ENCODE results near the gene UBE2U.
A peak's percentile ranks its signal among the peaks of the same experiment; 100 is the strongest.

Gene UBE2U, protein sequence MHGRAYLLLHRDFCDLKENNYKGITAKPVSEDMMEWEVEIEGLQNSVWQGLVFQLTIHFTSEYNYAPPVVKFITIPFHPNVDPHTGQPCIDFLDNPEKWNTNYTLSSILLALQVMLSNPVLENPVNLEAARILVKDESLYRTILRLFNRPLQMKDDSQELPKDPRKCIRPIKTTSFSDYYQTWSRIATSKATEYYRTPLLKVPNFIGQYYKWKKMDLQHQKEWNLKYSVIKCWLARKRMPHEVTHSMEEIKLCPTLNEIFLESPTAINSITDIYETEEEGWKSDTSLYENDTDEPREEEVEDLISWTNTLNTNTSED

GRCh38 chr1:64203420-64203819 lies at the start of gene UBE2U:
UBE2U (plus strand) TSS chr1:64203623; CDS start chr1:64204051, 428 bp downstream.
- no peak for DNase-seq

DNA sequence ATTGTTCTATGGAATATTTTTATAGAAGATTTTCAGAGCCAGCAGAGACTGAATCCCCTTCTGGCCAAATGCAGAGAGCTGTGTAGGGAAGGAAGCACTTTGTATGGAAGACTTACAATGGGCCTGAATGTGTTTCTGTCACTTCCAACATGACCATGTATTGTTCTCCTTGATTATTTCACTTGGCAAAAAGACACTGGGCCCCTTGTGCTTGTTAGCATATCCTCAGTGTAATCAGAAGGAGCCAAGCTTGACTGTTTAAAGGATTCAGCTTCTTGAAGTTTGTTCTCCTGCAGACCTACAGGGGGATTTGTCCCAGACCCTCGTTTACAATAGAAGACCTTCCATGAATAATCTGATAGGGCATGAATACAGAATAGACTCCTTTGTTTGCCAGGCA lies 48.1 kb upstream of the UBE2U start:
- DNase-seq = no peak

GRCh38 chr1:64161357-64161941 lies 42.0 kb upstream of the UBE2U start:
- DNase-seq = no peak

- no peak for DNase-seq
These were observed 41.3 kb upstream of the UBE2U start for GRCh38 chr1:64162151-64162550.

DNA sequence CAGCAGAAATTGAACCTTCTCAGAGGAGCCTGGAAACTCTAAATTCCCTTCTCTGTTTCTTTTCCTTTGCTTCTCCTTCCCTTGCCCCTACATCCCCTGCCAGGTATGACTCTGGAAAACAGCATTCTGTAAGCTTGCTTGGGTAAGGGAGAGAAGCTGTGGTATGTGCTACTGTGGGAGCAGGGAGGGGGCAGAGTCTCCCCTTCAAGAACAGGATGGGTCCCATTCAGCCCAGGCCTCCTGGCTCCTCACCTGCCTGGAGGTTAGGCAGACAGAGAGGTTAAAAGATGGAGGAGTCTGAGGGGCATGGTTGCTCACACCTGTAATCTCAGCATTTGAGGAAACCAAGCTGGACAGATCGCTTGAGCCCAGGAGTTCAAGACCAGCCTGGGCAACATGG lies 40.6 kb upstream of the UBE2U start:
- DNase-seq = no peak

DNA sequence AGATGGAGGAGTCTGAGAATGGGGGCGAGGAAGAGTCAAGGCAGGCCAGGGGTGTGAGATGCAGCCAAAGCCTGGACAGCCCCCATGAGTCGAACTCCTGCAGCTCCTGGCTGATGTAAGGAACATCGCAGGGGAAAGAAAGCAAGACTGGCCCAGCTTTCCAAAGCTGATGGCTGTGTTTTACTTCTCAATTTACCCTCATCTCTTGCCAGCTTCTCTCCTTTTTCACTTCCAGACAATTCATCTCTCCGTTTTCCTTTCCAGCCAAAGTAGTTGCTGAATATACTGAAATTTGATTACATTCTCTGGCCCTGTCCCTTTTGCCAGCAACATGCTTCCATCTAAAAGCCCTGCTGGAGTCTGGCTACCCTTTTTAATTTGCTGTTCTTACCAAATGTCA lies 40.0 kb upstream of the UBE2U start:
- no peak for DNase-seq

GRCh38 chr1:64163970-64164369 lies 39.5 kb upstream of the UBE2U start:
- no peak for DNase-seq

DNA sequence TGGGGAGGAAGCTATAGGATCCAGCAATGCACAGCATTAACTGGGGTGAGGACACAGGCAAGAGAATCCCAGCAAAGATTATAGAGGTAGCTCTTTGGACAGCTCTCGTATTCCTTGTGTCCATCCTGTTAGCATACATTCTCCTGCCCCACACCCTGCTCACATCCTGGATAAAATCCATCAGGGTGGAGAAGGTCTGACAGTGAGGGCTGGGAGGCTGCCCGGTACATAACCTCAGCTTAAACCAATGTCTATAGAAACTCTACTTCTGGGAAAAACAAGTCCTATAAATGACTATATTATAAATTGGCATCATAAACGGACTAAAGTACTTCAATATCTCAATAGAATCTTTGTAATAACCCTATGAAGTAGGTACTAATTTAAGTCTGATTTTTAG lies 36.8 kb upstream of the UBE2U start:
- no peak for DNase-seq

DNA sequence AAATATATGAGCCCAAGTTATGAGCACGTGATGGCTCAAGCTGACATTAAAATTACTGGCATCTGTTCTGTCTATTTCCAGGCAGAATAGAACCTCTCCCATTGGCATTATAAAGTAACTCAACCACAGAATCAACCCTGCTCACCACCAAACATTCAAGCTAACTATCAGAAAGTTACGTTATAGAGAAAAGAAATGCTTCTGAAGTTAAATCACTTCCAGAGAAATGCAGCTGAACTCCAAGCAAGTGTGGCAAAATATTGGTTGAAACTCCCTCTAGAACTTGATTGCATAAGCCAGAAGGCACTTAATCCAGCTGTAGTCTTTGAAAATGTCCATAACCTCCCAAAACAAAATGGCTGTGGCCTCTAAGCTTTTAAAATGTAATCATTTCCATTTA lies 36.2 kb upstream of the UBE2U start:
- no peak for DNase-seq

DNA sequence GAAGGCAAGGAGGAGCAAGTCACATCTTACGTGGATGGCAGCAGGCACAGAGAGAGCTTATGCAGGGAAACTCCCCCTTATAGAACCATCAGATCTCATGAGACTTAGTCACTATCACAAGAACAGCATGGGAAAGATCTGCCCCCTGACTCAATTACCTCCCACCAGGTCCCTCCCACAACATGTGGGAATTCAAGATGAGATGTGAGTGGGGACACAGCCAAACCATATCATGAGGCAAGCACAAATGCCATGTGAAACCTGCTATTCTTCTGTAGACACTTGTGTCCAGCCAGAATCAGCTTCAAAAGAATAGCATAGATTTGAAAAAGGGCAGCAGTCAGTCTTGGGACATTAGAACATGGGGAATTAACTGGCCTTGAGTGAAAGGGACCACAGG lies 32.2 kb upstream of the UBE2U start:
- no peak for DNase-seq

DNA sequence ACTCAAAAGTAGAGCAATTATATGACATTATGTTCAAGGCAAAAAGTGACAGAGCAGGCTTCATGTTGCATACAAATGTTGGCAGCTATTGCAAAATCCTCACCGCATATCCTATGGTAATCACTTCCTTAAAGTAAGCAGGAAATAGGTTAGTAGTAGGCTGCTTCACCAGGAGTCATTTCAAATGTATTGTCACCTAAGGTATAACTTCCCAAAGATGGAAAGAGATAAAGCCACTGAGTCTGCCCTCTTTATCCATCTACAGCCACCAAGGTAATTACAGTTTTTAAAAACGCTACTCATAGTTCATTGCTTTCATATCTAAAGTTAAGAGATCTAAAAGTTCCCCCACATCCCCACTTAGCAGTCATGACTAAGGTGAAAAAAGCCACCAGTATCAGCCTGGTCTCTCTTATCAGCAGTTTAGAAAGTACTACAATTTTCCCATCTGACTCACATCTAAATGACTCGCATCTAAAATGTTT lies 31.6 kb upstream of the UBE2U start:
- DNase-seq = no peak

DNA sequence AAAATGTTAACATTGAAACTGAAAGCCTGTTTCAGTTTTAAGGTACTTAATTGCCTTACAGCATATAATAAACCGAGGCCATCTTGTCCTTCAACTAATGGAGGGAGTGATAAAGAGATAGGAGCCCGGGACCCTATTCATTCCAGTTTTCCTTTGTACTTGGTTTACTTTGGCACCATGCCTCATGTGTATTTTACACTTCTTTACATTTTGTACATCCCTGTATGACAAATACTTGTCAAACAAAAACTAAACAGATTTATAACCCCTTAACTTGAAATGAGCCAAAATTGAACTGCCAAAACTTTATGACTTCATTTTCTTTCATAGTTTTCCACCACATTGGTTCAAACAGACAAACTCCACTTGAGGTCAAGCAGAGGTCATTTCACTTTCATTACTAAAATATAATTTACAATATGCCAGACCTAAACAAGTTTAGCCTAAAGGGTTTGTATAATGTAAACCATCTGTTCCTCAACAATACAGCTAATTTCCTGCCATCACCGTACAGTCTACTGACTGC lies 30.9 kb upstream of the UBE2U start:
- peak; percentile 75 for DNase-seq

DNA sequence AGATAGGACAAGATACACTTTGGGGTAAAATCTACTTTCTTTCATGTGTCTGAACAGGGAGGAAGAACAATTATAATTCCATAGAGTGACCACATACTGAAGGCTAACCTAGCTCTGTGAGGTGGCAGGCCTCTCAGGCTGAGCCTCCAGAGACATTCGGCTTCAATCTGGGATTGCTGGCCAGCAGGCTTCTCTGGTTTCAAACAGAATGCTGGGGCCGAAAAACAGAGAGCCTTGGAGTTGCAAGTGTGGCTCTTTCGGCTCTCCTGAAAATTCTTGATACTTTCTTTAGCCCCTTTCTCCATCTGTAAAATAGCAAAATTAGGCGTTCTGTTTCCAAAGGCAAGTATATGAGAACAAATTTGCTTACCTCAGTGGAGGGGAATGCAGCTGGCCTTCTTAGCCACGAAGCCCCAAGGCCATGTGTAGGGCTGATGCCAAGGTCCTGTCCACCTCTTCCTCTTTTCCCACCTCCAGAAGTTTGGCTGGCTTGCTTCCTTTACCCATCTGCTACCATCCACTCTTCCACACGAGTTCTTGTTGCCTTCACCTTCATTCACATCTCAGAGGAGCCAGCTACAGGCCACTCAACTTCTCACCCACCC lies 30.0 kb upstream of the UBE2U start:
- DNase-seq = no peak

- DNase-seq = no peak
These were observed 27.8 kb upstream of the UBE2U start for GRCh38 chr1:64175639-64176038.

DNA sequence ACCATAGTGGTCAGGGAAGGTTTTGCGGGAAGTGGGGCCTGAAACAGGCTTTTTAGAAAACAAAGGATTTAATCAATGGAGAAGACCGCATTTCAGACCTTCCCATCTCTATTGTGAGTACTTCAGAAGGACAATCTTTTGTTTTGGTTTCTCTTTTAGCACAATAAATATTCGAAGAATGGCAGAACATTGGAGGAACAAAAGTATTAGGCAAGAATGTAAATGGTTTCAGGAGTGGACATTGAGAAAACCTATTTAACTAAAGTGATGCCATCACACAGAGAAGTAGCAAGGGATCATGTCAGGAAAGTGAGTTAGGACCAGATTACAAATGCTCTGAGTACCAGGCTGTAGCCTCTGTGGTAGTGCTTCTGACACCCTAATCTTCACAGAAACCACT lies 26.8 kb upstream of the UBE2U start:
- no peak for DNase-seq

- DNase-seq = no peak
These were observed 23.8 kb upstream of the UBE2U start for GRCh38 chr1:64179588-64179987.

GRCh38 chr1:64182207-64182606 lies 21.2 kb upstream of the UBE2U start:
- no peak for DNase-seq

- no peak for DNase-seq
These were observed 19.9 kb upstream of the UBE2U start for GRCh38 chr1:64183395-64184002.

DNA sequence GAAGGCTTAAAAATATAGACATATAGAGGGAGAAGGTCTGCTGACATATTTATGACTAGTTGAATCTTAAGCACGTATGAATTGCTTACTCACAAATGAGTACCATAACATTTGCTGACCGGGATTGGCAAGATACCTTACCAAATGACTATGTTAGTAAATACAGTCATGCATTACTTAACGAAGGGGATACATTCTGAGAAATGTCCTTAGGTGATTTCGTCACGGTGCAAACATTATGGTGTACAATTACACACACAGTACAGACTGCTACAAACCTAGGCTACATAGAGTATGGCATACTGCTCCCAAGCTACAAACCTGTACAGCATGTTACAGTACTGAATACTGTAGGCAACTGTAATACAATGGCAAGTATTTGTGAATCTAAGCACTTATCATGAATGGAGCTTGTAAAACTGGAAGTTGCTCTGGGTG lies 19.4 kb upstream of the UBE2U start:
- no peak for DNase-seq

GRCh38 chr1:64186138-64186897 lies 17.1 kb upstream of the UBE2U start:
- no peak for DNase-seq

DNA sequence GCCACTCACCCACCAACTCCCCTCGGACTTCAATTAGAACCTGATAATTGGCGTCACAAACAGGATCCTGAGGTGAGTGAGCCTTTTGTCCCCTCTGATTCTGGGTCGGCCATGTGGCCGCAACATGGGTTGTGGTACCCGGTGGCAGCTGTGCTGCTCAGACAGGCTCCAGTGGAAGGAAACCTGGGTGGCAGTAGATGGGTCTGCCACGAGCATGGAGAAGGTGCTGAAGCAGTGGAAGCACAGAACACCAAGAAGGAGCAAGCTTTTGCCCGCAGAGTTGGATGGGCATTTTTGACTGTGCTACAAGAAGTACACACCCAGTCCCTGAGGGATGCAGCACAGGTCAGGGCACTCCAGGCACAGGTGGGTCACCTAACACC lies 16.5 kb upstream of the UBE2U start:
- no peak for DNase-seq

DNA sequence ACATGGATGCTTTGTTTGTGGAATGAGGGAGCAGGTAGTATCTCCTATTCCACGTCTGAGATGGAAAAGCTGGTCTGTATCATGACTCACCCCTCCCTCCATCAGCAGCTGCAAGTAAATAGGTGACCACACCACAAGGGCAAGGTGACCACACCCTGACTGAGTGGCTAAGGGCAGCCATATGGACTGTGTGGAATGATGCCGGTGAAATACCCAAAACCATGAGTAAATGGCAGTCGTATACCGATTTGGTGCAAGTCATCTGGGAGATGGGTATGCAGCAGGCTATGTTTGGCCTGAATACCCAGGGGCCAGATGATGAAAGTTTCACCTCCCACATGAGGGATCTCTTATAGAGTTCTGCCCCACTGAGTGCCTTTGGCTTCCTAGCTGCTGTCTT lies 15.8 kb upstream of the UBE2U start:
- no peak for DNase-seq

DNA sequence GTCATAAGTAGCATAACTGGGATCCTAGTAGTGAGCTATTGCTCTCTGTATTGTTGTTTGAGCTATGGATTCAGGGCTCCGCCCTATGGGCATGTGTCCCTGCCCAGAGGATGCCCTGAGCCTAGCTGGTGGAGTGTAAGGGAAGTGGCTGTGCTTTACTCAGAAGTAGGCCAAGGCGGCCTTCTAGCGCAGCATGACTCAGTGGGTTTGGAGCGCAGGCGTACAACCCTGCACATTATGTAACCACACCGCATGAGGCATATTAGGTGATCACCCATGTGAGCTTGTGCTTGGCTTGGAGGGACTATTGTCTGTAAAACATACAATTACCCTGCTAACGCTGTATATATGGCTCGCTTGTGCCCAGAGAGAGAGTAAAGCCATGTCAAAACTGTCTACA lies 11.1 kb upstream of the UBE2U start:
- no peak for DNase-seq
